ENCODE data around the gene SAPCD1. TPM values are rescaled to one million over a fixed set of nuclear protein-coding genes. Genes with fewer than 3 reads are reported as not detected.

Gene SAPCD1
- total and polyA plus RNA-seq, 2 donors, result 0.90 to 1.3 TPM

DNA sequence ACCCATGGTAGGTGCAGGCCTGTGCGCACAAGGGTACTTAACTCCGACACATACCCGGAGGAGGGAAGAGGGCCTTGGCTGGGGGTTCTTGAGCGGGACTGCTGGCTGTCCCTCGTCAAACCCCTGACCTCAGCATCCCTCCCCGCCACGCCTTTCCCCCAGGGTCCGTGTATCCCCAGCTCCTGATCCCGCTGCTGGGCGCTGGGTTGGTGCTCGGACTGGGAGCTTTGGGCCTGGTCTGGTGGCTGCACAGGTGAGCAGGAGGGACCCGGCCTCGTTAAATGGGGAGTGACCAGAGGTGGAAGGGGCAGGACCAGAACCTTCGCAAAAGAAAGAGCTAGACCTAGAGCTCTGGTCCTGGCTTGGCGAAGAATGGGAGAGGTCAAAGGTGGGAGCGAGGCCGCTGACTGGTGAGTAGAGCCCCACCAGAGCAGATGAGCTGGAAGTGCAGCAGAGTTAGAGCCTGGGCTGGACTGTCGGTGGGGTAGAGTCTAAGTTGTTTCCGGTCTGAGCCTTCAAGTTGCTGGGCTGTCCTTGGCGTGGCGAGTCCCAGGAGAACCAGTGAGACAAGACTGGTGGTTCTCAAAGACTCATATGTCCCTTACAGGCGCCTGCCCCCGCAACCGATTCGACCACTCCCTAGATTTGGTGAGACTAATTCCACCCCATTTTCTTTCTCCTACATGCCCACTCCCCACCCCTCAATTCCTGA lies 38.3 kb upstream of the SAPCD1 start:
- 84% methylated on average over 25 of the region's 25 CpGs for WGBS
- no peak overlapping the region for H3K27ac ChIP-seq (ENCODE audit: low read depth)
- H3K4me3 ChIP-seq (ENCODE audit: low read depth, low read length), result no peak overlapping the region
- DNase-seq (ENCODE audit: extremely low spot score), result no peak
- no peaks in the 10 kb centered on the region for H3K4me1 ChIP-seq (ENCODE audit: insufficient read depth)
- no peaks in the 10 kb centered on the region for H3K36me3 ChIP-seq (ENCODE audit: insufficient read depth)

DNA sequence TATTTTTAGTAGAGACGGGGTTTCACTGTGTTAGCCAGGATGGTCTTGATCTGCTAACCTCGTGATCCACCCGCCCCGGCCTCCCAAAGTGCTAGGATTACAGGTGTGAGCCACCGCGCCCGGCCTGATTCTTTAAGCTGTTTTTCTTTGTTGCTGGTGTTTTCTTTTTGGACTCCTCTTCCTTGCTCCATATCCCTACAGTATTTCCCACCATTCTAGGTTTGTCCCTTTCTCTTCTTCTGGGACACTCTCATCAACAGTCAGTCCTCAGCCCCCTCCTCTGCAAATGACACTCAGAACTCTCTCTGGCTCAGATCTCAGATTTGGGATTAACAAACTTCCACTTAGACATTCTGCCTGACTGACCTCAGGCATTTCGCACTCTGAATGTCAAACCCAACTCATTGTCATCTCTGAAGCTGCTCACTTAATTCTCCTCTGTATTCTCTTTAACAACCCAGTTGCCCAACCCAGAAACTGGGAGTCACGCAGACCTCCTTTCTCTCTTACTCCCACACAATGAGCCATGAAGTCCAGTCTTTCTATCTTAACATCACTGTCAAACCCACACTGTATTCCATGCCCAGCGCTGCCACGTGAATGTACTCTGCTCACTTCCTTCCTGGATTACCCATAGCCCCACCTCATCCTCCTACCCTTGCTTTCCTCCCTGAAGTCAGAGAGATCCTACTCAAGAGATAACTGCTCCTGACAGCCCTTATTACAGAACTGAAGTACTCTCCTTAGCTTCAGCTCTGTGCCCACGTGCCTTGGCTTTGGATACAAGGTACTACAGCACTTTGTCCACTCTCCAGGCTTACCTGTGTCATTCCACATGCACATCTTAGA lies 36.7 kb upstream of the SAPCD1 start:
- Histone ChIP-seq H3K36me3 (ENCODE audit: insufficient read depth) (no peaks in the 10 kb centered on the region), H3K27ac (ENCODE audit: low read depth) (no peak overlapping the region), H3K4me3 (ENCODE audit: low read depth, low read length) (no peak overlapping the region), H3K4me1 (ENCODE audit: insufficient read depth) (no peaks in the 10 kb centered on the region)
- DNase-seq (ENCODE audit: extremely low spot score), result no peak
- 87% methylated on average over 12 of the region's 12 CpGs for WGBS

DNA sequence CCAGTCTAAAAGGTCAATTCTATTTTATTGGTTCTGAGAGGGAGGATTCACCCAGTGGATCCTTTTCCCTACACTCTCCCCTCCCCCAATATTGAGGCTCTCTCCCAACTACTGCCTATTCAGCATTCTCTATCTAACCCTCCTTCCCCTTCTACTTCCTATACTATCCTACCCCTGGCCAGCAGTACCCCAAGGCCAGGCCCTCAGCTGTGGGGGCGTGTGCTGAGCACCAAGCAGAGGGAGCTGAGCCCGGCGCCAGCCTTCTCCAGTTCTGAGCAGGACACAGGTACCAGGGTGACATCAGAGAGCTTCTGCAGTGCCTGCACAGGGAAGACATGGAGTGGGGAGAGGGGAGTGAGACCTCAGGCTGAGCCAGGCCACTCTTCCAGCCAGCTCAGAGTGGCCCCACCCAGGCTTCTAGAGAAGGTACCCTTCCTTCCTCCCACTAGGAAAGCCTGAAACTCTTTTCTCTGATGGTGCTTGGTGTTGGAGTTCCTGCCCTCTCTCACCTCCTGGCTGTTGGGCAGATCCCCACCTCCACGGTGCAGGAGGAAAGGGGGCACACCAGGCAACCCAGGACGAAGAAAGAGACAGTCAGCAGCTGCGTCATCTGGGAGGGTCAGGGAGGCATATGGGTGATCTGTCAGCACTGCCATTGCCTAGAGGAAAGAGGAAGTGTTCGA lies 35.3 kb upstream of the SAPCD1 start:
- Histone ChIP-seq H3K27ac (ENCODE audit: low read depth) (no peak overlapping the region), H3K4me1 (ENCODE audit: insufficient read depth) (no peaks in the 10 kb centered on the region), H3K36me3 (ENCODE audit: insufficient read depth) (peaks cover 2% of the 10 kb centered on the region), H3K4me3 (ENCODE audit: low read depth, low read length) (no peak overlapping the region)
- WGBS, result 75% methylated on average over 7 of the region's 7 CpGs
- DNase-seq (ENCODE audit: extremely low spot score), result no peak

GRCh38 chr6:31727717-31728671 lies 34.5 kb upstream of the SAPCD1 start:
- Histone ChIP-seq H3K4me3 (ENCODE audit: low read depth, low read length) (peak overlapping the region; percentile 52), H3K27ac (ENCODE audit: low read depth) (no peak overlapping the region), H3K4me1 (ENCODE audit: insufficient read depth) (no peaks in the 10 kb centered on the region), H3K36me3 (ENCODE audit: insufficient read depth) (peaks cover 2% of the 10 kb centered on the region)
- WGBS, result 66% methylated on average over 41 of the region's 41 CpGs
- no peak for DNase-seq (ENCODE audit: extremely low spot score)

- Histone ChIP-seq H3K4me3 (ENCODE audit: low read depth, low read length) (peak within 1 kb of the TSS; percentile 52), H3K27ac (ENCODE audit: low read depth) (peak within 1 kb of the TSS; percentile 87), H3K4me1 (ENCODE audit: insufficient read depth) (no peaks in the 10 kb centered on the region), H3K36me3 (ENCODE audit: insufficient read depth) (peaks cover 2% of the 10 kb centered on the region)
- no peak for DNase-seq (ENCODE audit: extremely low spot score)
- 14% methylated on average over 36 of the region's 36 CpGs for WGBS
Observed at GRCh38 chr6:31728767-31729514, 33.5 kb upstream of the SAPCD1 start, which contains the start of gene DDAH2. DDAH2 (minus strand) TSS chr6:31729299; CDS start chr6:31729161, 138 bp downstream.

DNA sequence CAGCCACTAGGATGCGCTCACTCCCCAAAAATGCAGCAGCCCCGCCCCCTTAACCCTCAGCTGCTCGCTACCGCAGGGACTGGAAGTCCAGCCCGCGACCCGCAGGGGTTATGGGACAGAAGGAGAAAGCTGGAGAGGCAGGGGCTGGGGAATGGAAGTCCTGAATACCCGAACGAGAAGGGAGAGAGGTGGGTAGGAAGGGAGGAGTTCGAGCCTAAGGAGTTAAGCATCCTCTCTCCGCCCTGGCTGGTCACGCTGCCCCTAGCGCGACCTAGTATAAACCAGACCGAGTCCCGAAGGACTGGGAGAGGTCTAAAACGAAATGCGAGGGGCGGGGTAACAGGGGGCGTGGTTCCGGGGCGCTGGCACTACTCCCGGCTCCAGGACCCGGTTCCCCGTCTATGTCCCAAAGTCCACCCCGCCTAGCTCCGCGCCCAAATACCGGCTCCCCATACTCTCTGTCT lies 32.9 kb upstream of the SAPCD1 start:
- peaks cover 2% of the 10 kb centered on the region for H3K36me3 ChIP-seq (ENCODE audit: insufficient read depth)
- DNase-seq (ENCODE audit: extremely low spot score), result peak; percentile 88
- peak overlapping the region; percentile 52 for H3K4me3 ChIP-seq (ENCODE audit: low read depth, low read length)
- H3K4me1 ChIP-seq (ENCODE audit: insufficient read depth), result no peaks in the 10 kb centered on the region
- peak overlapping the region; percentile 87 for H3K27ac ChIP-seq (ENCODE audit: low read depth)
- under 1% methylated on average over 29 of the region's 29 CpGs for WGBS

GRCh38 chr6:31729979-31730630 lies 32.4 kb upstream of the SAPCD1 start:
- under 1% methylated on average over 46 of the region's 46 CpGs for WGBS
- Histone ChIP-seq H3K4me1 (ENCODE audit: insufficient read depth) (no peaks in the 10 kb centered on the region), H3K36me3 (ENCODE audit: insufficient read depth) (peaks cover 2% of the 10 kb centered on the region), H3K4me3 (ENCODE audit: low read depth, low read length) (peak overlapping the region; percentile 52), H3K27ac (ENCODE audit: low read depth) (peak overlapping the region; percentile 87)
- DNase-seq (ENCODE audit: extremely low spot score), result peak; percentile 88

- Histone ChIP-seq H3K27ac (ENCODE audit: low read depth) (peak overlapping the region; percentile 38), H3K4me3 (ENCODE audit: low read depth, low read length) (no peak overlapping the region), H3K4me1 (ENCODE audit: insufficient read depth) (no peaks in the 10 kb centered on the region), H3K36me3 (ENCODE audit: insufficient read depth) (peaks cover 2% of the 10 kb centered on the region)
- DNase-seq (ENCODE audit: extremely low spot score), result no peak
- WGBS, result 86% methylated on average over 11 of the region's 11 CpGs
Observed at GRCh38 chr6:31730631-31731086, 31.8 kb upstream of the SAPCD1 start.

- Histone ChIP-seq H3K4me3 (ENCODE audit: low read depth, low read length) (no peak overlapping the region), H3K36me3 (ENCODE audit: insufficient read depth) (peaks cover 2% of the 10 kb centered on the region), H3K27ac (ENCODE audit: low read depth) (no peak overlapping the region), H3K4me1 (ENCODE audit: insufficient read depth) (no peaks in the 10 kb centered on the region)
- 76% methylated on average over 3 of the region's 3 CpGs for WGBS
- no peak for DNase-seq (ENCODE audit: extremely low spot score)
Observed at GRCh38 chr6:31732029-31732428, 30.4 kb upstream of the SAPCD1 start.

DNA sequence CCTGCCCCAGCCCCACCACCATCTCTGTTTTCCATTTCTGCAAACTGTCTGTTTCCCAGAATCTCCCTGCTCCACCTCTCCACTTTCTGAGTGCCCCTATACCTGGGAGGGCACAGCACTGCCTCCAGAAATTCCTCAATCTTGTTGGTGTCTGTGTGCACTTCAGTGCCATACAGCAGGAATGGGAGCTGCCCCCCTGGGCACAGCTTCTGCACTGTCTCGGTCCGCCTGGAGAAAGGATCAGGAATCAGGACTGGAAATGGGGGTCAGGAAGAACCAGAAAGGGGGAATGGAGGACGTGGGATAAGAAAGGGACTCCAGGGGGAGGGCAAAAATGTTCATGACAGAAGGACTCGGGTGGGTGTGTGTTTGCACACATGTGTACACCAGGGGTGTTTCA lies 28.7 kb upstream of the SAPCD1 start:
- H3K4me1 ChIP-seq (ENCODE audit: insufficient read depth), result no peaks in the 10 kb centered on the region
- DNase-seq (ENCODE audit: extremely low spot score), result no peak
- H3K4me3 ChIP-seq (ENCODE audit: low read depth, low read length), result no peak overlapping the region
- no peak overlapping the region for H3K27ac ChIP-seq (ENCODE audit: low read depth)
- peaks cover 2% of the 10 kb centered on the region for H3K36me3 ChIP-seq (ENCODE audit: insufficient read depth)
- WGBS, result 81% methylated on average over 4 of the region's 4 CpGs

DNA sequence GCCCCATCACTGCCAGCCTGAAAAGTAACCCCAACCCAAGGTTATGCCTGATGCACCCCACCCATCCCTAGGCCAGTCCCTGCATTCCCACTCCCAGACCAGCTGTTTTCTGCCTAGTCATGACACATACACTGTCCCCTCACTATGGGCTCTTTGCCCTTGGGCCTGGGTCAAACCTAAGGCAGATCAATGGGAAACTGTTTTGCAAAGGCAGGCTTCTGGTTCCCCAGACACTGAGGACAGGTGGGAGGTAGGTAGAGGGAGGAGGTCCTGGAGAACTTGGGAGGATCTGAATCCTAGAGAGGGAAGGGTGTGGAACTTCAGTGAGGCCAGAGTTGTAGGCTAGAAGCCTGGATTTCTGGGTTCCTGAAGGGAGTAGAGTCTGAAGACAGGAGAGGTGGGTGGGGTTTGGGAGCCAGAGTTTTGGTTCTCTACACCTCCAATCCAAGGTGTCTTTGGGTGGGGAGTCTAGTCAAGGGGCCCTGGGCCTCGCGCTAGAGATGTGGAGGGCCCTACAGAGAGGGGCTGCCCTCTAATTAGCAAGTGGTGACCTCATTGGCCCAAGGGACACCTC lies 28.1 kb upstream of the SAPCD1 start:
- 15% methylated on average over 2 of the region's 2 CpGs for WGBS
- DNase-seq (ENCODE audit: extremely low spot score), result no peak
- no peaks in the 10 kb centered on the region for H3K4me1 ChIP-seq (ENCODE audit: insufficient read depth)

More for the DNA sequence above, 28.1 kb upstream of the SAPCD1 start:
- Histone ChIP-seq H3K4me3 (ENCODE audit: low read depth, low read length) (peak overlapping the region; percentile 64), H3K27ac (ENCODE audit: low read depth) (peak overlapping the region; percentile 98), H3K36me3 (ENCODE audit: insufficient read depth) (peaks cover 2% of the 10 kb centered on the region)

Measured in urinary bladder (tissue), 4 donors.